Non-pigmented ciliary epithelial cell (primary cell): Measurements from ENCODE around the gene MTCH1.
A peak's percentile ranks its signal among the peaks of the same experiment; 100 is the strongest.

Experiments
- DNase-seq: peaks from one replicate; pipeline ENCODE4 v3.0.0-alpha.2; 2010; ENCODE audit warnings: low read depth

Gene MTCH1

GRCh38 chr6:37017606-37018197 is 31.7 kb upstream of the MTCH1 start:
- no peak for DNase-seq

- DNase-seq = no peak
Observed at GRCh38 chr6:37016995-37017394, 31.0 kb upstream of the MTCH1 start.

GRCh38 chr6:37015532-37015931 is 29.5 kb upstream of the MTCH1 start:
- DNase-seq = no peak

- DNase-seq = no peak
Observed at GRCh38 chr6:37014667-37015066, 28.7 kb upstream of the MTCH1 start.

- no peak for DNase-seq
Observed at GRCh38 chr6:37013516-37014491, 27.8 kb upstream of the MTCH1 start.

GRCh38 chr6:37011656-37012378 is 25.8 kb upstream of the MTCH1 start:
- DNase-seq = peak; percentile 46

- DNase-seq = no peak
Observed at GRCh38 chr6:37010402-37010892, 24.5 kb upstream of the MTCH1 start.

GRCh38 chr6:37008484-37009465 is 22.8 kb upstream of the MTCH1 start:
- no peak for DNase-seq

- DNase-seq = no peak
Observed at GRCh38 chr6:37007340-37008043, 21.5 kb upstream of the MTCH1 start.

GRCh38 chr6:37006793-37007339 is 20.9 kb upstream of the MTCH1 start:
- DNase-seq = no peak

GRCh38 chr6:37005827-37006567 is 20.0 kb upstream of the MTCH1 start:
- no peak for DNase-seq

GRCh38 chr6:37005061-37005810 is 19.2 kb upstream of the MTCH1 start, which contains the start of gene FGD2:
Gene FGD2, plus strand, starts transcription at chr6:37005655. Its CDS starts 163 bp downstream, at chr6:37005818.
- no peak for DNase-seq

- DNase-seq = no peak
Observed at GRCh38 chr6:37004044-37004980, 18.3 kb upstream of the MTCH1 start.

- no peak for DNase-seq
Observed at GRCh38 chr6:36999751-37000125, 13.7 kb upstream of the MTCH1 start.

- DNase-seq = no peak
Observed at GRCh38 chr6:36999061-36999750, 13.2 kb upstream of the MTCH1 start.

GRCh38 chr6:36998723-36999038 is 12.7 kb upstream of the MTCH1 start:
- DNase-seq = no peak
